ENCODE measurements around the gene GANC.

Gene GANC

GRCh38 chr15:42273900-42274701 lies 1.1 kb downstream of the GANC start:
- TF ChIP-seq CTCF (IDR thresholded peaks at IDR 0.05; ENCODE audit: low read length) = no peak
- TF ChIP-seq EZH2phosphoT487 (IDR thresholded peaks at IDR 0.05; ENCODE audit: low read length) = no peak
- no peak for TF ChIP-seq EZH2 (optimal IDR thresholded peaks at IDR 0.05; ENCODE audit: low read depth, low read length)
- no peaks in the 10 kb centered on the region for H3K9me2 ChIP-seq (replicated peaks; ENCODE audit: insufficient read depth, low read length)
- H2AFZ ChIP-seq (ENCODE audit: low read length) = peak overlapping the region; percentile 83
- peak overlapping the region; percentile 89 for H3K4me3 ChIP-seq (ENCODE audit: low read length)
- no peaks in the 10 kb centered on the region for H3K36me3 ChIP-seq (replicated peaks; ENCODE audit: insufficient read depth, low read length)
- H3K27me3 ChIP-seq (replicated peaks; ENCODE audit: insufficient read depth, low read length) = no peaks in the 10 kb centered on the region
- peaks cover 12% of the 10 kb centered on the region for H3K4me1 ChIP-seq (ENCODE audit: low read length)
- H3K4me2 ChIP-seq (ENCODE audit: low read depth, low read length) = peak overlapping the region; percentile 92
- no peaks in the 10 kb centered on the region for H4K20me1 ChIP-seq (ENCODE audit: insufficient read depth, low read length)
- H3K27ac ChIP-seq (ENCODE audit: low read length) = peak overlapping the region; percentile 93
- H3K9ac ChIP-seq (ENCODE audit: low read length) = peak overlapping the region; percentile 84
- H3K79me2 ChIP-seq (ENCODE audit: low read length) = peaks cover 50% of the 10 kb centered on the region
- DNase-seq = peak; percentile 59
- H3F3A ChIP-seq (ENCODE audit: insufficient read depth, low read length) = peaks cover 17% of the 10 kb centered on the region
- H3K9me3 ChIP-seq (replicated peaks; ENCODE audit: insufficient read depth, low read length) = no peaks in the 10 kb centered on the region

DNA sequence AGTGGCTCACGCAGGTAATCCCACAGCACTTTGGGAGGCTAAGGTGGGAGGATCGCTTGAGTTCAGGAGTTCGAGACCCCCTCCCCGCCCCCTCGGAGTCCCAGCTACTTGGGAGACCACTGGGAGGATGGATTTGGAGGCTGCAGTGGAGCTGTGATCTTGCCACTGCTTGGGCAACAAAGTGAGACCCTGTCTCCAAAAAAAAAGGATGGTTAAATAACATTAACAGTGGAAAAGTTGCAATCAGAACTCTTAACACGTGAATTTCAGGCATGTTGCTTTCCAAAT lies 1.6 kb downstream of the GANC start:
- Histone ChIP-seq H3K4me3 (ENCODE audit: low read length) (peak overlapping the region; percentile 89), H3K9me2 (replicated peaks; ENCODE audit: insufficient read depth, low read length) (no peaks in the 10 kb centered on the region), H3K9ac (ENCODE audit: low read length) (peak overlapping the region; percentile 84), H3F3A (ENCODE audit: insufficient read depth, low read length) (peaks cover 17% of the 10 kb centered on the region), H3K4me1 (ENCODE audit: low read length) (peaks cover 12% of the 10 kb centered on the region), H3K27ac (ENCODE audit: low read length) (peak overlapping the region; percentile 93; the same call in 1 of the 2 replicates), H3K9me3 (replicated peaks; ENCODE audit: insufficient read depth, low read length) (no peaks in the 10 kb centered on the region), H3K4me2 (ENCODE audit: low read depth, low read length) (peak overlapping the region; percentile 92), H3K36me3 (replicated peaks; ENCODE audit: insufficient read depth, low read length) (no peaks in the 10 kb centered on the region), H3K27me3 (replicated peaks; ENCODE audit: insufficient read depth, low read length) (no peaks in the 10 kb centered on the region), H4K20me1 (ENCODE audit: insufficient read depth, low read length) (no peaks in the 10 kb centered on the region), H2AFZ (ENCODE audit: low read length) (peak overlapping the region; percentile 83), H3K79me2 (ENCODE audit: low read length) (peaks cover 44% of the 10 kb centered on the region)
- TF ChIP-seq CTCF (IDR thresholded peaks at IDR 0.05; ENCODE audit: low read length) = no peak
- TF ChIP-seq EZH2phosphoT487 (IDR thresholded peaks at IDR 0.05; ENCODE audit: low read length) = no peak
- TF ChIP-seq EZH2 (optimal IDR thresholded peaks at IDR 0.05; ENCODE audit: low read depth, low read length) = no peak
- no peak for DNase-seq

GRCh38 chr15:42275780-42276391 lies 2.9 kb downstream of the GANC start:
- Histone ChIP-seq H3K27me3 (replicated peaks; ENCODE audit: insufficient read depth, low read length) (no peaks in the 10 kb centered on the region), H3K79me2 (ENCODE audit: low read length) (peaks cover 32% of the 10 kb centered on the region), H3K27ac (ENCODE audit: low read length) (no peak overlapping the region), H3K36me3 (replicated peaks; ENCODE audit: insufficient read depth, low read length) (no peaks in the 10 kb centered on the region), H3K9me2 (replicated peaks; ENCODE audit: insufficient read depth, low read length) (no peaks in the 10 kb centered on the region), H3K9me3 (replicated peaks; ENCODE audit: insufficient read depth, low read length) (no peaks in the 10 kb centered on the region), H3K4me1 (ENCODE audit: low read length) (peaks cover 12% of the 10 kb centered on the region), H4K20me1 (ENCODE audit: insufficient read depth, low read length) (no peaks in the 10 kb centered on the region), H3F3A (ENCODE audit: insufficient read depth, low read length) (peaks cover 17% of the 10 kb centered on the region), H3K4me2 (ENCODE audit: low read depth, low read length) (no peak overlapping the region), H3K4me3 (ENCODE audit: low read length) (no peak overlapping the region), H3K9ac (ENCODE audit: low read length) (no peak overlapping the region), H2AFZ (ENCODE audit: low read length) (no peak overlapping the region)
- no peak for DNase-seq
- TF ChIP-seq EZH2 (optimal IDR thresholded peaks at IDR 0.05; ENCODE audit: low read depth, low read length) (no peak), EZH2phosphoT487 (IDR thresholded peaks at IDR 0.05; ENCODE audit: low read length) (no peak), CTCF (IDR thresholded peaks at IDR 0.05; ENCODE audit: low read length) (no peak)

Data from MM.1S (cell line).